Body of pancreas (tissue), 4 donors: Measurements from ENCODE around the gene BABAM2. TPM values are rescaled to one million over a fixed set of nuclear protein-coding genes. Genes with fewer than 3 reads are reported as not detected.

Experiments
- ATAC-seq: fragments of 150-250 bp; one replicate; pipeline ENCODE4 v1.9.1; 2016
- DNase-seq, 4 donors: peaks; one replicate each; pipeline ENCODE4 v3.0.0-alpha.2; 2019
- H3K27ac ChIP-seq, 4 donors: fragments of 200-600 bp; sonication (generic); 1 replicate in 3 of 4; 2 replicates in 1 of 4; pipeline versions ENCODE4 v1.5.1 to v1.6.1; 2016 to 2019; ENCODE audit warnings: mild to moderate bottlenecking in 1 of 4, mixed read lengths in 1 of 4, moderate library complexity in 1 of 4
- H3K27me3 ChIP-seq, 2 donors: fragments of 200-600 bp; sonication (generic); one replicate each; pipeline ENCODE4 v1.6.0; 2016; ENCODE audit warnings: mild to moderate bottlenecking in 1 of 2
- H3K36me3 ChIP-seq, 2 donors: fragments of 200-600 bp; sonication (generic); replicated peaks in 1 of 2; 2 replicates each; pipeline ENCODE4 v1.5.1; 2016; ENCODE audit warnings: low read depth in 2 of 2; ENCODE audit not compliant: insufficient read depth in 1 of 2
- H3K4me1 ChIP-seq: fragments of 200-600 bp; sonication (generic); one replicate; pipeline ENCODE4 v1.6.0; 2016
- H3K4me3 ChIP-seq, 2 donors: fragments of 200-600 bp; sonication (generic); 1 replicate in 1 of 2; 2 replicates in 1 of 2; pipeline ENCODE4 v1.5.1; 2016 to 2019
- H3K9me3 ChIP-seq, 3 donors: fragments of 200-600 bp; sonication (generic); 1 replicate in 2 of 3; 2 replicates in 1 of 3; pipeline ENCODE4 v1.5.1; 2016
- CTCF ChIP-seq, 7 experiments: fragments of 450-650 bp in 4 of 7; fragments of 200-600 bp in 3 of 7; sonication (generic) in 3 of 7; IDR thresholded peaks; one replicate each; pipeline ENCODE4 v1.5.1; 2016 to 2019; ENCODE audit warnings: antibody characterized with exemption in 7 of 7
- POLR2A ChIP-seq, 3 donors: fragments of 450-650 bp; IDR thresholded peaks; one replicate each; pipeline ENCODE4 v1.6.1; 2016; ENCODE audit warnings: antibody characterized with exemption in 3 of 3, mild to moderate bottlenecking in 2 of 3
- WGBS, 2 donors: methylation state at CpG; one replicate each; pipeline ENCODE4 v1.1.5; 2017; 5-methylcytosine and 5-hydroxymethylcytosine counted together
- intact Hi-C: fragments of 100-400 bp; cut with DNase I; formaldehyde crosslinking; loops from one replicate; pipeline ENCODE4 v1.15.1; 2023
- total RNA-seq, 2 donors: library from RNA; depleted of rRNA; stranded (reverse); fragments of >200 nt; gene quantifications; one replicate each; pipeline ENCODE4 v1.1.0, GENCODE V29; 2016

BABAM2 gene
- total RNA-seq, 2 donors from 2014 or later, result 20.5 to 22.4 TPM

- TF ChIP-seq CTCF (IDR thresholded peaks at IDR 0.05), result no peak
- no peak for TF ChIP-seq POLR2A (IDR thresholded peaks at IDR 0.05)
- 87 to 96% methylated on average over 1 of the region's 1 CpG for WGBS, 2 donors
- Histone ChIP-seq H3K27ac (no peak overlapping the region), H3K9me3 (no peaks in the 10 kb centered on the region), H3K4me3 (no peak overlapping the region), H3K36me3 (no peaks in the 10 kb centered on the region), H3K27me3 (no peaks in the 10 kb centered on the region), H3K4me1 (no peaks in the 10 kb centered on the region)
- intact Hi-C loops, result no loop called here
- DNase-seq (no peak), ATAC-seq (no peak)
Measured at GRCh38 chr2:28074137-28074536, 183.6 kb downstream of the BABAM2 start.

- no peaks in the 10 kb centered on the region for H3K36me3 ChIP-seq
- intact Hi-C loops, result no loop called here
- no peaks in the 10 kb centered on the region for H3K27me3 ChIP-seq
- no peak for ATAC-seq
- DNase-seq, result no peak
- TF ChIP-seq CTCF (IDR thresholded peaks at IDR 0.05) (no peak), POLR2A (IDR thresholded peaks at IDR 0.05) (no peak)
- 56 to 73% methylated on average over 5 of the region's 5 CpGs for WGBS, 2 donors
- no peaks in the 10 kb centered on the region for H3K9me3 ChIP-seq
- no peak overlapping the region for H3K4me3 ChIP-seq
- no peak overlapping the region for H3K27ac ChIP-seq
- peaks cover 5% of the 10 kb centered on the region for H3K4me1 ChIP-seq
Measured at GRCh38 chr2:28080911-28081310, 190.4 kb downstream of the BABAM2 start.

GRCh38 chr2:28082131-28082530 is 191.6 kb downstream of the BABAM2 start:
- intact Hi-C loops, result no loop called here
- WGBS, 2 donors, result 96 to 97% methylated on average over 2 of the region's 2 CpGs

GRCh38 chr2:28083476-28083875 is 192.9 kb downstream of the BABAM2 start:
- DNase-seq (no peak), ATAC-seq (no peak)
- H3K4me1 ChIP-seq, result peaks cover 5% of the 10 kb centered on the region
- no peaks in the 10 kb centered on the region for H3K9me3 ChIP-seq
- H3K27me3 ChIP-seq, result no peaks in the 10 kb centered on the region
- no peak overlapping the region for H3K4me3 ChIP-seq
- no peak overlapping the region for H3K27ac ChIP-seq
- no peaks in the 10 kb centered on the region for H3K36me3 ChIP-seq
- intact Hi-C loops, result no loop called here
- 81 to 85% methylated on average over 3 of the region's 3 CpGs for WGBS, 2 donors
- TF ChIP-seq POLR2A (IDR thresholded peaks at IDR 0.05) (no peak), CTCF (IDR thresholded peaks at IDR 0.05) (no peak)

More at GRCh38 chr2:28082131-28082530, 191.6 kb downstream of the BABAM2 start:
- H3K27me3 ChIP-seq, result no peaks in the 10 kb centered on the region
- no peaks in the 10 kb centered on the region for H3K36me3 ChIP-seq
- no peak for ATAC-seq
- no peak for TF ChIP-seq CTCF (IDR thresholded peaks at IDR 0.05)
- TF ChIP-seq POLR2A (IDR thresholded peaks at IDR 0.05), result no peak
- no peak for DNase-seq
- H3K4me1 ChIP-seq, result peaks cover 5% of the 10 kb centered on the region
- H3K27ac ChIP-seq, result no peak overlapping the region
- H3K9me3 ChIP-seq, result no peaks in the 10 kb centered on the region
- no peak overlapping the region for H3K4me3 ChIP-seq

GRCh38 chr2:28084564-28084963 is 194.0 kb downstream of the BABAM2 start:
- DNase-seq, result no peak
- WGBS, 2 donors, result 41 to 51% methylated on average over 4 of the region's 4 CpGs
- no peaks in the 10 kb centered on the region for H3K9me3 ChIP-seq
- H3K27me3 ChIP-seq, result no peaks in the 10 kb centered on the region
- no peak for TF ChIP-seq POLR2A (IDR thresholded peaks at IDR 0.05)
- TF ChIP-seq CTCF (IDR thresholded peaks at IDR 0.05), result no peak
- no peak overlapping the region for H3K27ac ChIP-seq
- ATAC-seq, result no peak
- no peak overlapping the region for H3K4me3 ChIP-seq
- H3K4me1 ChIP-seq, result peaks cover 5% of the 10 kb centered on the region
- intact Hi-C loops, result no loop called here
- no peaks in the 10 kb centered on the region for H3K36me3 ChIP-seq
